Nephron (organoid): ENCODE measurements around the gene APOO.
"Not testable (repeated sequence)": the region's sequence is repeated elsewhere in the genome, so short reads cannot be mapped to it uniquely, and the experiment has no call there.

ENCODE experiments used
- H3K27ac Mint-ChIP-seq, 3 experiments: 2 replicates each; pipeline ENCODE4 v1.8.0; 2020; ENCODE audit warnings: mixed read lengths in 3 of 3, mild to moderate bottlenecking in 2 of 3, moderate library complexity in 1 of 3
- H3K27me3 Mint-ChIP-seq: 2 replicates; pipeline ENCODE4 v1.8.0; 2021; ENCODE audit warnings: low read depth, mild to moderate bottlenecking, moderate library complexity, mixed read lengths
- H3K36me3 Mint-ChIP-seq: 2 replicates; pipeline ENCODE4 v1.8.0; 2020; ENCODE audit warnings: low read depth, mixed read lengths
- H3K4me1 Mint-ChIP-seq: 2 replicates; pipeline ENCODE4 v1.8.0; 2020; ENCODE audit warnings: mixed read lengths
- H3K4me3 Mint-ChIP-seq, 3 experiments: 2 replicates each; pipeline ENCODE4 v1.8.0; 2020; ENCODE audit warnings: mild to moderate bottlenecking in 3 of 3, mixed read lengths in 3 of 3, moderate library complexity in 2 of 3
- H3K9me3 Mint-ChIP-seq: 2 replicates; pipeline ENCODE4 v1.8.0; 2020; ENCODE audit warnings: mixed read lengths
- TF ChIP-seq, protein P1 (sequence below), 3 experiments: fragments of 200-600 bp; sonication (generic); IDR thresholded peaks; one replicate each; pipeline ENCODE4 v1.5.0; 2021; ENCODE audit warnings: antibody characterized with exemption in 3 of 3; ENCODE audit not compliant: unreplicated experiment in 3 of 3

APOO gene

DNA sequence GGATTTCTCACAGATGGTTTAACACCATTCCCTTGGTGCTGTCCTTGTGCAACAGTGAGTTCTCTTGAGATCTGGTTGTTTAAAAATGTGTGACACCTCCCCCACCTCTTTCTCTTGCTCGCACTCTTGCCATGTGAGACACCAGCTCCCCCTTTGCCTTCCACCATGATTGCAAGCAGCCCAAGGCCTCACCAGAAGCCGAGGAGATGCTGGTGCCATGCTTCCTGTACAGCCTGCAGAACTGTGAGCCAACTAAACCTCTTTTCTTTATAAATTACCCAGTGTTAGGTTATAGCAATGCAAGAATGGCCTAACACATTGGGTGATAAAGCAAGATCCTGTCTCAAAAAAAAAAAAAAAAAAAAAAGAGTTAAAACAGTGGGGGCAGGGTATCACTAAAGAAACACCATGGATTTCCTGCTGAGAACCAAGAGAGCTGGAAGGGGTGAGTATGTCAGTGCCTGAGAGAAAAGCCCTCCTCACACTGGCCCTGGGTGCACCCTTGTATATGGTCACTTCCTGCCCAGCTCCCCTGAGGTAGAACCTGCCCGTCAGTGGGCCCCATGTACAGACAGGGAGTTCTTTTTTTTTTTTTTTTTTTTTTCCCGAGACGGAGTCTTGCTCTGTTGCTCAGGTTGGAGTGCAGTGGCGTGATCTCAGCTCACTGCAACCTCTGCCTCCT, 46.4 kb downstream of the APOO start:
- TF ChIP-seq, protein P1, sequence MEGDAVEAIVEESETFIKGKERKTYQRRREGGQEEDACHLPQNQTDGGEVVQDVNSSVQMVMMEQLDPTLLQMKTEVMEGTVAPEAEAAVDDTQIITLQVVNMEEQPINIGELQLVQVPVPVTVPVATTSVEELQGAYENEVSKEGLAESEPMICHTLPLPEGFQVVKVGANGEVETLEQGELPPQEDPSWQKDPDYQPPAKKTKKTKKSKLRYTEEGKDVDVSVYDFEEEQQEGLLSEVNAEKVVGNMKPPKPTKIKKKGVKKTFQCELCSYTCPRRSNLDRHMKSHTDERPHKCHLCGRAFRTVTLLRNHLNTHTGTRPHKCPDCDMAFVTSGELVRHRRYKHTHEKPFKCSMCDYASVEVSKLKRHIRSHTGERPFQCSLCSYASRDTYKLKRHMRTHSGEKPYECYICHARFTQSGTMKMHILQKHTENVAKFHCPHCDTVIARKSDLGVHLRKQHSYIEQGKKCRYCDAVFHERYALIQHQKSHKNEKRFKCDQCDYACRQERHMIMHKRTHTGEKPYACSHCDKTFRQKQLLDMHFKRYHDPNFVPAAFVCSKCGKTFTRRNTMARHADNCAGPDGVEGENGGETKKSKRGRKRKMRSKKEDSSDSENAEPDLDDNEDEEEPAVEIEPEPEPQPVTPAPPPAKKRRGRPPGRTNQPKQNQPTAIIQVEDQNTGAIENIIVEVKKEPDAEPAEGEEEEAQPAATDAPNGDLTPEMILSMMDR (IDR thresholded peaks at IDR 0.05; ENCODE audit: unreplicated experiment in 3 of 3): no peak
- no peaks in the 10 kb centered on the region for H3K9me3 Mint-ChIP-seq
- H3K36me3 Mint-ChIP-seq: peaks cover 78% of the 10 kb centered on the region
- no peaks in the 10 kb centered on the region for H3K27me3 Mint-ChIP-seq
- no peak overlapping the region for H3K4me3 Mint-ChIP-seq
- H3K27ac Mint-ChIP-seq: no peak overlapping the region
- H3K4me1 Mint-ChIP-seq: no peaks in the 10 kb centered on the region

DNA sequence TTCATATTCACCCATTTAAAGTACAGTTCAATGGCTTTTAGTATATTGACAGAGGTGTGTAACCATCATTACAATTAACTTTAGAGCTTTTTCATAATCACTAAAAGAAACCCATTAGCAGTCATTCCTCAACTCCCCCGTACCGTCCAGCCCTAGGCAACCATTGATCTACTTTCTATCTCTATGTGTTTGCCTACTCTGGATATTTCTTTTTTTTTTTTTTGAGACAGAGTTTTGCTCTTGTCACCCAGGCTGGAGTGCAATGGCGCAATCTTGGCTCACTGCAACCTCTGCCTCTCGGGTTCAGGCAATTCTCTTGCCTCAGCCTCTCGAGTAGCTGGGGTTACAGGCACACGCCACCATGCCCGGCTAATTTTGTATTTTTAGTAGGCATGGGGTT, 48.5 kb downstream of the APOO start:
- peaks cover 70% of the 10 kb centered on the region for H3K36me3 Mint-ChIP-seq
- H3K27me3 Mint-ChIP-seq, H3K4me3 Mint-ChIP-seq, H3K9me3 Mint-ChIP-seq, H3K27ac Mint-ChIP-seq, H3K4me1 Mint-ChIP-seq: not testable (repeated sequence)

DNA sequence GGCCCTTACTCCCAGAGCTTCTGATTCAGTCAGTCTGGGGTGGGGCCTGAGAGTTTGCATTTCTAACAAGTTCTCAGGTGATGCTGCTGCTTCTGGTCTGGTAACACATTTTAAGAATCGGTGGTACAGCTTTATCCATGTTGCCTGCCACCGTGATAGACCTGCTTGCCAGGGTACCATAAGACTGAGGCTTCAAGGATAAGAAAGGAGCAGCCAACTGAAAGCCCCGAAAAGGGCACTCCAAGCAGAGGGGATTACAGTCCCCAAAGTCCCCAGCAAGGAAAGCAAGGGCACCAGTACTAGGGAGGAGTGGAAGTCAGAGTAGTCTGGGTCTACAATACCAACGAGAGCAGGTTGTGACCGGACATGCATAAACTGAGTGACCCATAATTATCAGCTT, 49.8 kb downstream of the APOO start:
- H3K27ac Mint-ChIP-seq: no peak overlapping the region
- TF ChIP-seq, protein P1 (IDR thresholded peaks at IDR 0.05; ENCODE audit: unreplicated experiment in 3 of 3): no peak
- no peaks in the 10 kb centered on the region for H3K27me3 Mint-ChIP-seq
- no peak overlapping the region for H3K4me3 Mint-ChIP-seq
- H3K9me3 Mint-ChIP-seq: no peaks in the 10 kb centered on the region
- H3K4me1 Mint-ChIP-seq: no peaks in the 10 kb centered on the region
- H3K36me3 Mint-ChIP-seq: peaks cover 66% of the 10 kb centered on the region

DNA sequence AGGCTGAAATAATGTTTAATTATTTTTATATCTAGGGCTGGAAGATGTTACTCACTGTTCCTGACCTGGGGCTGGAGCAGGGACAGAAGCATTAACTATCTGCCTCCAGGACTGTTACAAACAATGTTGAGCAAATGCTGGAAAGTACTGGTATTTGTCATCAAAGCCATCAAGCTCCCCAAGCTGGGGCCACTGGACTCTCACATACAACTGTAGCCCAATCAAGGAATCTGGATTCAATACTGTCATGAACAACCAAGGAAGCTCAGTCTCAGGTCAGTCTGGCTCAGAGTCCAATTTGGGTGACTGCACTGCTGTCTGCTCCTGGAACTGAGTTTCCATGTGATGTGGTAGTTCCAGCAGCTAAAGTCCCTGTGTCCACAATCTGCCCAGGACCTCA, 50.4 kb downstream of the APOO start:
- Mint-ChIP-seq H3K9me3 (no peaks in the 10 kb centered on the region), H3K4me1 (no peaks in the 10 kb centered on the region), H3K36me3 (peaks cover 67% of the 10 kb centered on the region), H3K27me3 (no peaks in the 10 kb centered on the region), H3K4me3 (no peak overlapping the region), H3K27ac (no peak overlapping the region)
- TF ChIP-seq, protein P1 (IDR thresholded peaks at IDR 0.05; ENCODE audit: unreplicated experiment in 3 of 3): no peak

DNA sequence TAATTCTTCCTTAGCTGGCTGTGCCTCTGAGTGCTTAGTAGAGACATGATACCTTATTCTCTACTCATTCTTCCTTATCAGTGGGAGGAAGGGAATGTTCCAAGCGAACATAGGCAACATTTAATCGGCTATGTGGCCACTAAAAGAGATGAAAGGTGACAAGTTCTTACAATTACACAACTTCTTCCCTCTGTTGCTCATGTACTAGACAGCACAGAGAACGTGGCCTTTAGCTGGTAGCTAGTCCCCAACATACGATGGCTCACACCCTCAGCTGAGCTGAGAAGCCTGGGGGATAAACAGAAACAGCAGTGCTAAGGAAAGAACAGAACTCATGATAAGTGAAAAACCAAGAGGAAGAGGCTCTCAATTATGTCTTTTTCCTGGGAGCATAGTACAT, 52.2 kb downstream of the APOO start:
- TF ChIP-seq, protein P1 (IDR thresholded peaks at IDR 0.05; ENCODE audit: unreplicated experiment in 3 of 3): no peak
- H3K4me3 Mint-ChIP-seq: no peak overlapping the region
- no peaks in the 10 kb centered on the region for H3K4me1 Mint-ChIP-seq
- no peaks in the 10 kb centered on the region for H3K9me3 Mint-ChIP-seq
- H3K27me3 Mint-ChIP-seq: no peaks in the 10 kb centered on the region
- H3K36me3 Mint-ChIP-seq: peaks cover 67% of the 10 kb centered on the region
- no peak overlapping the region for H3K27ac Mint-ChIP-seq

DNA sequence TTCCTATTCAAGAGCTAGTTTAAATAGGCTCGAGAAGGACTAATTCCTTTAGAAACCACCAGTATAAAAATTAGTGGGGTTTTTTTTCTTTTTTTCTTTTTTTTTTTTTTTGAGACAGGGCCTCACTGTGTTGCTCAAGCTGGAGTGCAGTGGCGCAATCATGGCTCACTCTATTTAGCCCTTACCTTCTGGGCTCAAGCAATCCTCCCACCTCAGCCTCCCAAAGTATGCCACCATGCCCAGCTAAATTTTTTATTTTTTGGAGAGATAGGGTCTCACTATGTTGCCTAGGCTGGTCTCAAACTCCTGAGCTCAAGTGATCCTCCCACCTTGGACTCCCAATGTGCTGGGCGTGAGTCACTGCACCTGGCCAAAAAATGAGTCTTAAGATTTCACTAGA, 52.8 kb downstream of the APOO start:
- Mint-ChIP-seq H3K27ac (no peak overlapping the region), H3K27me3 (no peaks in the 10 kb centered on the region), H3K4me1 (no peaks in the 10 kb centered on the region), H3K36me3 (peaks cover 67% of the 10 kb centered on the region), H3K9me3 (no peaks in the 10 kb centered on the region), H3K4me3 (no peak overlapping the region)
- TF ChIP-seq, protein P1 (IDR thresholded peaks at IDR 0.05; ENCODE audit: unreplicated experiment in 3 of 3): no peak
